HCT116 (cell line): Measurements from ENCODE around the gene DPP6. TPM values are rescaled to one million over a fixed set of nuclear protein-coding genes. Genes with fewer than 3 reads are reported as not detected.

Experiments used
- ATAC-seq: fragments of 200-7000 bp; cut with Tn5 transposase; 2 replicates; pipeline ENCODE4 v1.9.1; 2020; ENCODE audit warnings: mild to moderate bottlenecking, moderate library complexity
- BruUV-seq: library from RNA; stranded (reverse); fragments of 400-500 nt; replicated peaks from 2 replicates; lab custom pipeline; 2021; lab: Mats Ljungman, UMichigan
- CTCF ChIA-PET: fragments of 300-600 bp; sonication (Branson Sonifier 250); formaldehyde crosslinking; loops from one replicate; lab custom pipeline; 2021; ENCODE audit warnings: antibody characterized with exemption; lab: Charles Lee
- POLR2A ChIA-PET: fragments of 300-600, 350-600 bp; sonication (Branson Sonifier 250); formaldehyde crosslinking; loops from one replicate; lab custom pipeline; 2021; ENCODE audit warnings: antibody characterized with exemption; lab: Charles Lee
- RAD21 ChIA-PET, 2 experiments: fragments of 300-600 bp; sonication (Branson Sonifier 250); formaldehyde crosslinking; loops; one replicate each; lab custom pipeline; 2023; ENCODE audit warnings: low total read pairs in 2 of 2; ENCODE audit not compliant: uncharacterized antibody in 2 of 2, unreplicated experiment in 2 of 2, low non-redundant PET in 1 of 2; lab: Charles Lee
- DNase-seq: peaks from one replicate; pipeline ENCODE4 v3.0.0-alpha.2; 2010; ENCODE audit warnings: low read depth, low spot score
- H2AFZ ChIP-seq: fragments of 200-600 bp; shearing (Covaris generic), sonication (generic); 2 replicates; pipeline ENCODE4 v1.6.1; 2017; ENCODE audit warnings: low read depth, mixed run types, mixed read lengths, antibody characterized with exemption, low read length; ENCODE audit not compliant: poor library complexity, severe bottlenecking
- H3K27ac ChIP-seq: 2 replicates; pipeline ENCODE4 v1.5.1; 2012; ENCODE audit warnings: low read depth, low read length
- H3K27me3 ChIP-seq: fragments of 200-600 bp; sonication (generic); 2 replicates; pipeline ENCODE4 v1.6.1; 2016; ENCODE audit warnings: mixed run types, low read length, mixed read lengths; ENCODE audit not compliant: insufficient read depth
- H3K36me3 ChIP-seq, 2 experiments: fragments of 200-500 bp in 1 of 2; fragments of 200-600 bp in 1 of 2; sonication (Bioruptor generic) in 1 of 2; sonication (generic) in 1 of 2; 2 replicates each; pipeline versions ENCODE4 v1.5.1 to v1.6.1; 2014 to 2016; ENCODE audit warnings: low read length in 2 of 2, inconsistent platforms in 1 of 2, mixed read lengths in 1 of 2, mixed run types in 1 of 2; ENCODE audit not compliant: insufficient read depth in 2 of 2, control insufficient read depth in 1 of 2
- H3K4me1 ChIP-seq, 2 experiments: fragments of 200-600 bp in 1 of 2; sonication (generic) in 1 of 2; 2 replicates each; pipeline versions ENCODE4 v1.5.1 to v1.6.1; 2012 to 2017; ENCODE audit warnings: low read length in 2 of 2, inconsistent platforms in 1 of 2, mild to moderate bottlenecking in 1 of 2, mixed read lengths in 1 of 2, mixed run types in 1 of 2, moderate library complexity in 1 of 2; ENCODE audit not compliant: insufficient read depth in 2 of 2, control insufficient read depth in 1 of 2
- H3K4me2 ChIP-seq: fragments of 200-600 bp; sonication (generic); 2 replicates; pipeline ENCODE4 v1.6.1; 2017; ENCODE audit warnings: mixed run types, low read length, mixed read lengths
- H3K4me3 ChIP-seq, 2 experiments: fragments of 200-600 bp in 1 of 2; sonication (generic) in 1 of 2; replicated peaks in 1 of 2; 2 replicates each; pipeline ENCODE4 v1.5.1; 2011 to 2016; ENCODE audit warnings: low read length in 2 of 2, control low read depth in 1 of 2, low read depth in 1 of 2, mild to moderate bottlenecking in 1 of 2, mixed read lengths in 1 of 2, mixed run types in 1 of 2
- H3K79me2 ChIP-seq: fragments of 200-600 bp; sonication (generic); 2 replicates; pipeline ENCODE4 v1.6.1; 2017; ENCODE audit warnings: mild to moderate bottlenecking, mixed run types, low read length, moderate library complexity, mixed read lengths; ENCODE audit not compliant: insufficient read depth
- H3K9ac ChIP-seq: fragments of 200-600 bp; sonication (generic); 2 replicates; pipeline ENCODE4 v1.6.1; 2016; ENCODE audit warnings: low read length, mixed read lengths
- H3K9me2 ChIP-seq: fragments of 200-600 bp; sonication (generic), shearing (Covaris generic); 2 replicates; pipeline ENCODE4 v1.6.1; 2017; ENCODE audit warnings: mixed run types, mild to moderate bottlenecking, moderate library complexity; ENCODE audit not compliant: insufficient read depth
- H3K9me3 ChIP-seq, 2 experiments: fragments of 200-500 bp in 1 of 2; fragments of 200-600 bp in 1 of 2; sonication (Bioruptor generic) in 1 of 2; sonication (generic) in 1 of 2; 2 replicates each; pipeline ENCODE4 v1.6.1; 2014 to 2017; ENCODE audit warnings: low read length in 2 of 2, mixed read lengths in 2 of 2, inconsistent platforms in 1 of 2, low read depth in 1 of 2, mild to moderate bottlenecking in 1 of 2, mixed run types in 1 of 2, moderate library complexity in 1 of 2; ENCODE audit not compliant: control insufficient read depth in 1 of 2, insufficient read depth in 1 of 2
- H4K20me1 ChIP-seq: fragments of 200-600 bp; sonication (generic), shearing (Covaris generic); 2 replicates; pipeline ENCODE4 v1.6.1; 2017; ENCODE audit warnings: mixed run types, mild to moderate bottlenecking, moderate library complexity; ENCODE audit not compliant: insufficient read depth
- ATF3 ChIP-seq: IDR thresholded peaks from 2 replicates; pipeline ENCODE4 v1.6.1; 2012
- CEBPB ChIP-seq: IDR thresholded peaks from 2 replicates; pipeline ENCODE4 v1.6.1; 2012; ENCODE audit warnings: low read depth
- CTCF ChIP-seq, 3 experiments: fragments of 200-600 bp in 1 of 3; sonication (generic) in 1 of 3; IDR thresholded peaks in 2 of 3; conservative IDR thresholded peaks in 1 of 3; 2 replicates each; pipeline ENCODE4 v1.5.1; 2012 to 2017; ENCODE audit warnings: low read depth in 2 of 3, low read length in 2 of 3, antibody characterized with exemption in 1 of 3, borderline replicate concordance in 1 of 3, control low read depth in 1 of 3, mild to moderate bottlenecking in 1 of 3, mixed read lengths in 1 of 3, mixed run types in 1 of 3, moderate library complexity in 1 of 3; ENCODE audit not compliant: insufficient read depth in 1 of 3
- EGR1 ChIP-seq: IDR thresholded peaks from 2 replicates; pipeline ENCODE4 v1.6.1; 2012; ENCODE audit warnings: low read depth
- EZH2 ChIP-seq: fragments of 200-600 bp; sonication (generic); IDR thresholded peaks from 2 replicates; pipeline ENCODE4 v1.6.1; 2017; ENCODE audit warnings: antibody characterized with exemption, mixed run types
- EZH2phosphoT487 ChIP-seq: fragments of 200-600 bp; IDR thresholded peaks from 2 replicates; pipeline ENCODE4 v1.6.1; 2018; ENCODE audit warnings: antibody characterized with exemption, borderline replicate concordance
- FOSL1 ChIP-seq: IDR thresholded peaks from 2 replicates; pipeline ENCODE4 v1.6.1; 2012; ENCODE audit warnings: low read depth
- JUND ChIP-seq: IDR thresholded peaks from 2 replicates; pipeline ENCODE4 v1.6.1; 2012
- POLR2A ChIP-seq: IDR thresholded peaks from 2 replicates; pipeline ENCODE4 v1.7.0; 2011; ENCODE audit warnings: borderline replicate concordance; ENCODE audit not compliant: insufficient read depth, insufficient read length; ENCODE audit errors: extremely low read depth
- POLR2AphosphoS5 ChIP-seq: IDR thresholded peaks from 2 replicates; pipeline ENCODE4 v1.6.1; 2011; ENCODE audit warnings: mild to moderate bottlenecking, low read depth, low read length, moderate library complexity
- RAD21 ChIP-seq: IDR thresholded peaks from 2 replicates; pipeline ENCODE4 v1.6.1; 2012; ENCODE audit warnings: low read depth, mild to moderate bottlenecking
- SRF ChIP-seq: IDR thresholded peaks from 2 replicates; pipeline ENCODE4 v1.6.1; 2012; ENCODE audit warnings: low read depth
- TCF7L2 ChIP-seq: IDR thresholded peaks from 2 replicates; pipeline ENCODE4 v1.7.0; 2011; ENCODE audit warnings: borderline replicate concordance, inconsistent platforms; ENCODE audit not compliant: insufficient read depth, insufficient read length; ENCODE audit errors: extremely low read depth
- YY1 ChIP-seq: IDR thresholded peaks from 2 replicates; pipeline ENCODE4 v1.6.1; 2011; ENCODE audit warnings: low read length, low read depth, moderate library complexity, mild to moderate bottlenecking; ENCODE audit not compliant: insufficient replicate concordance; ENCODE audit errors: extremely low read depth
- ZFX ChIP-seq: fragments of 450-650 bp; IDR thresholded peaks from 2 replicates; pipeline ENCODE4 v1.6.1; 2017
- ZNF274 ChIP-seq: fragments of 200-500 bp; sonication (Bioruptor generic); IDR thresholded peaks from 2 replicates; pipeline ENCODE4 v1.6.1; 2014; ENCODE audit warnings: mild to moderate bottlenecking, low read depth, low read length, inconsistent platforms
- intact Hi-C: fragments of 100-400 bp; cut with micrococcal nuclease; formaldehyde crosslinking; loops from 2 replicates; pipeline ENCODE4 v1.10.0; 2022
- total RNA-seq: library from RNA; stranded (reverse); gene quantifications from one replicate; pipeline ENCODE4 v1.2.1, GENCODE V29; 2021; ENCODE audit not compliant: unreplicated experiment
- TF ChIP-seq, protein P1 (sequence below): IDR thresholded peaks from 2 replicates; pipeline ENCODE4 v1.6.1; 2012; ENCODE audit warnings: low read depth
- TF ChIP-seq, protein P2 (sequence below): IDR thresholded peaks from 2 replicates; pipeline ENCODE4 v1.6.1; 2012
- TF ChIP-seq, protein P3 (sequence below): IDR thresholded peaks from 2 replicates; pipeline ENCODE4 v1.6.1; 2011; ENCODE audit warnings: mild to moderate bottlenecking, low read length, moderate library complexity; ENCODE audit not compliant: insufficient replicate concordance; ENCODE audit errors: extremely low read depth

Gene DPP6
- total RNA-seq, 1 experiment from 2014 or later: not detected

DNA sequence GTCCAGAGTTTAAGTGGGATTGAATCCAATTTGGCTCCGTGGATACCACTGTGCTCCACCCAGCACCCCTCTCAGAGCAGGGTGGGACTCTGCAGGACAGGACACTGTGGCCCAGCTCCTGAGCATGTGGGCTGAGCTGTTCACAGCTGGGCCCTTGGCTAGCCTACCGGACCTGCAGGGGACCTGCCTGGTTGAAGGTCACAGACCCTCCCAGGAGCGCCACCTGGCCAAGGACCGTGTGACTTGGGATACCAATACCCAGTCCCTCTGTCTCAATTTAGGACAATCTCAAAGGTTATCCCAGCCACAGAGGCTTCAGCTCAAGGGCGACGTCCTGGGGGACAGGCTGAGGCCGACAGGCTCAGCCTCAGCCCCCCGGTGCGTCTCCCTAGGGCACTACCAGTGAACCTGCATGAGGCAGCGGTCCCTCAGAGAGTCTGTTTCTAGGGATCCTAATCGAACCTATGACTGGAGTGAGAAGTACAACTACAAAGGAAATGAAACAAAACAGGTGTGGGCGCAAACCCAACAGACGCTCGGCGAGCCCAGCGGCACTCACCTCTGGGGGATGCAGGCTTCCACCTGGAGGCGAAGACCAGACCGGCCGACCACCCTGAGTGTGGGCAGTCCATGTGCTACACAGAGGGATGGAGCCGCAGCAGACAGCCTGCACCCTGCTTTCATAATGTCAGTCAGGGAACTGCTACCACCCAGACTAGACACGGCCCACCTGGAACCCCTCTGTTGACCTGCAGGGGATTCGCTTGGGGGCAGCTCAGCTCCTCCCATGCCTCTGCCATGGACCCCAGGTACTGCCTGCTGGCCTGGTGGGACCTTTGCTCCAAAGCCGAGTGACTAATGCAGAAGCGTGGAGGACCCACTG, 847.0 kb downstream of the DPP6 start:
- H3K9me3 ChIP-seq: no peaks in the 10 kb centered on the region
- ChIA-PET RAD21 (no interaction called here), POLR2A (no interaction called here), CTCF (no interaction called here)
- H3K79me2 ChIP-seq: no peaks in the 10 kb centered on the region
- ATAC-seq (no peak), DNase-seq (no peak)
- H4K20me1 ChIP-seq: no peaks in the 10 kb centered on the region
- H3K27ac ChIP-seq: no peak overlapping the region
- H3K4me3 ChIP-seq: no peak overlapping the region
- no TSS peak for BruUV-seq
- H3K9me2 ChIP-seq: no peaks in the 10 kb centered on the region
- no peak overlapping the region for H2AFZ ChIP-seq
- H3K9ac ChIP-seq: no peak overlapping the region
- H3K4me1 ChIP-seq: no peaks in the 10 kb centered on the region
- intact Hi-C loops: no loop called here
- H3K4me2 ChIP-seq: no peak overlapping the region
- 0 out of 2 replicates have a peak, but pooled peaks cover 4% of the 10 kb centered on the region for H3K27me3 ChIP-seq
- no peaks in the 10 kb centered on the region for H3K36me3 ChIP-seq
- TF ChIP-seq POLR2AphosphoS5: no peak
- no peak for TF ChIP-seq ZNF274
- TF ChIP-seq YY1: no peak
- TF ChIP-seq, protein P1, sequence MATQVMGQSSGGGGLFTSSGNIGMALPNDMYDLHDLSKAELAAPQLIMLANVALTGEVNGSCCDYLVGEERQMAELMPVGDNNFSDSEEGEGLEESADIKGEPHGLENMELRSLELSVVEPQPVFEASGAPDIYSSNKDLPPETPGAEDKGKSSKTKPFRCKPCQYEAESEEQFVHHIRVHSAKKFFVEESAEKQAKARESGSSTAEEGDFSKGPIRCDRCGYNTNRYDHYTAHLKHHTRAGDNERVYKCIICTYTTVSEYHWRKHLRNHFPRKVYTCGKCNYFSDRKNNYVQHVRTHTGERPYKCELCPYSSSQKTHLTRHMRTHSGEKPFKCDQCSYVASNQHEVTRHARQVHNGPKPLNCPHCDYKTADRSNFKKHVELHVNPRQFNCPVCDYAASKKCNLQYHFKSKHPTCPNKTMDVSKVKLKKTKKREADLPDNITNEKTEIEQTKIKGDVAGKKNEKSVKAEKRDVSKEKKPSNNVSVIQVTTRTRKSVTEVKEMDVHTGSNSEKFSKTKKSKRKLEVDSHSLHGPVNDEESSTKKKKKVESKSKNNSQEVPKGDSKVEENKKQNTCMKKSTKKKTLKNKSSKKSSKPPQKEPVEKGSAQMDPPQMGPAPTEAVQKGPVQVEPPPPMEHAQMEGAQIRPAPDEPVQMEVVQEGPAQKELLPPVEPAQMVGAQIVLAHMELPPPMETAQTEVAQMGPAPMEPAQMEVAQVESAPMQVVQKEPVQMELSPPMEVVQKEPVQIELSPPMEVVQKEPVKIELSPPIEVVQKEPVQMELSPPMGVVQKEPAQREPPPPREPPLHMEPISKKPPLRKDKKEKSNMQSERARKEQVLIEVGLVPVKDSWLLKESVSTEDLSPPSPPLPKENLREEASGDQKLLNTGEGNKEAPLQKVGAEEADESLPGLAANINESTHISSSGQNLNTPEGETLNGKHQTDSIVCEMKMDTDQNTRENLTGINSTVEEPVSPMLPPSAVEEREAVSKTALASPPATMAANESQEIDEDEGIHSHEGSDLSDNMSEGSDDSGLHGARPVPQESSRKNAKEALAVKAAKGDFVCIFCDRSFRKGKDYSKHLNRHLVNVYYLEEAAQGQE: no peak
- no peak for TF ChIP-seq EGR1
- TF ChIP-seq FOSL1: no peak
- TF ChIP-seq JUND: no peak
- no peak for TF ChIP-seq RAD21
- TF ChIP-seq, protein P2, sequence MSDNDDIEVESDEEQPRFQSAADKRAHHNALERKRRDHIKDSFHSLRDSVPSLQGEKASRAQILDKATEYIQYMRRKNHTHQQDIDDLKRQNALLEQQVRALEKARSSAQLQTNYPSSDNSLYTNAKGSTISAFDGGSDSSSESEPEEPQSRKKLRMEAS: no peak
- TF ChIP-seq CTCF (IDR thresholded peaks at IDR 0.05 in 2 of 3, conservative IDR thresholded peaks at IDR 0.05 in 1 of 3; ENCODE audit: borderline replicate concordance in 1 of 3, insufficient read depth in 1 of 3, low read depth in 2 of 3, low read length in 2 of 3): no peak
- TF ChIP-seq EZH2: no peak
- TF ChIP-seq POLR2A: no peak
- TF ChIP-seq ZFX: no peak
- no peak for TF ChIP-seq ATF3
- TF ChIP-seq, protein P3, sequence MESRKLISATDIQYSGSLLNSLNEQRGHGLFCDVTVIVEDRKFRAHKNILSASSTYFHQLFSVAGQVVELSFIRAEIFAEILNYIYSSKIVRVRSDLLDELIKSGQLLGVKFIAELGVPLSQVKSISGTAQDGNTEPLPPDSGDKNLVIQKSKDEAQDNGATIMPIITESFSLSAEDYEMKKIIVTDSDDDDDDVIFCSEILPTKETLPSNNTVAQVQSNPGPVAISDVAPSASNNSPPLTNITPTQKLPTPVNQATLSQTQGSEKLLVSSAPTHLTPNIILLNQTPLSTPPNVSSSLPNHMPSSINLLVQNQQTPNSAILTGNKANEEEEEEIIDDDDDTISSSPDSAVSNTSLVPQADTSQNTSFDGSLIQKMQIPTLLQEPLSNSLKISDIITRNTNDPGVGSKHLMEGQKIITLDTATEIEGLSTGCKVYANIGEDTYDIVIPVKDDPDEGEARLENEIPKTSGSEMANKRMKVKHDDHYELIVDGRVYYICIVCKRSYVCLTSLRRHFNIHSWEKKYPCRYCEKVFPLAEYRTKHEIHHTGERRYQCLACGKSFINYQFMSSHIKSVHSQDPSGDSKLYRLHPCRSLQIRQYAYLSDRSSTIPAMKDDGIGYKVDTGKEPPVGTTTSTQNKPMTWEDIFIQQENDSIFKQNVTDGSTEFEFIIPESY: no peak
- TF ChIP-seq EZH2phosphoT487: no peak
- no peak for TF ChIP-seq TCF7L2
- TF ChIP-seq SRF: no peak
- TF ChIP-seq CEBPB: no peak
